GM19372 (cell line): ENCODE data around the gene TNKS1BP1.
"Not testable (repeated sequence)": the region's sequence is repeated elsewhere in the genome, so short reads cannot be mapped to it uniquely, and the experiment has no call there.

ENCODE experiments used
- ATAC-seq: cut with Tn5 transposase; IDR thresholded peaks from one replicate; pipeline ENCODE4 v1.9.1; 2021; ENCODE audit warnings: mild to moderate bottlenecking, low read depth, moderate library complexity; ENCODE audit not compliant: unreplicated experiment

Gene TNKS1BP1

GRCh38 chr11:57296205-57296604 lies 28.5 kb downstream of the TNKS1BP1 start:
- ATAC-seq = not testable (repeated sequence)

- no peak for ATAC-seq
Measured at GRCh38 chr11:57294225-57295131, 30.3 kb downstream of the TNKS1BP1 start.

- ATAC-seq = no peak
Measured at GRCh38 chr11:57290288-57290687, 34.5 kb downstream of the TNKS1BP1 start.

- ATAC-seq = no peak
Measured at GRCh38 chr11:57288771-57289579, 35.8 kb downstream of the TNKS1BP1 start.

- ATAC-seq = no peak
Measured at GRCh38 chr11:57287884-57288283, 36.9 kb downstream of the TNKS1BP1 start.

GRCh38 chr11:57283231-57283990 lies 41.3 kb downstream of the TNKS1BP1 start:
- no peak for ATAC-seq

- not testable (repeated sequence) for ATAC-seq
Measured at GRCh38 chr11:57281546-57281945, 43.2 kb downstream of the TNKS1BP1 start.

GRCh38 chr11:57279116-57279515 lies 45.6 kb downstream of the TNKS1BP1 start:
- ATAC-seq = no peak

GRCh38 chr11:57278721-57279095 lies 46.0 kb downstream of the TNKS1BP1 start:
- ATAC-seq = no peak

GRCh38 chr11:57277845-57278720 lies 46.7 kb downstream of the TNKS1BP1 start:
- ATAC-seq = no peak

- ATAC-seq = no peak
Measured at GRCh38 chr11:57276971-57277675, 47.6 kb downstream of the TNKS1BP1 start.

GRCh38 chr11:57276169-57276970 lies 48.4 kb downstream of the TNKS1BP1 start:
- ATAC-seq = no peak

GRCh38 chr11:57275582-57275981 lies 49.2 kb downstream of the TNKS1BP1 start:
- ATAC-seq = no peak

- no peak for ATAC-seq
Measured at GRCh38 chr11:57274904-57275498, 49.8 kb downstream of the TNKS1BP1 start.

GRCh38 chr11:57273448-57274058 lies 51.2 kb downstream of the TNKS1BP1 start:
- ATAC-seq = no peak

GRCh38 chr11:57269571-57270021 lies 55.2 kb downstream of the TNKS1BP1 start:
- ATAC-seq = no peak

GRCh38 chr11:57266157-57266556 lies 58.6 kb downstream of the TNKS1BP1 start:
- ATAC-seq = no peak
